ENCODE measurements around the gene ZRANB3.

Gene ZRANB3

GRCh38 chr2:135510577-135510976 is 20.4 kb downstream of the ZRANB3 start:
- Histone ChIP-seq H3K27ac (ENCODE audit: extremely low read depth, low read depth, low read length) (no peak overlapping the region), H3K4me1 (ENCODE audit: control insufficient read depth, insufficient read depth, low read length) (no peaks in the 10 kb centered on the region), H3K9me3 (ENCODE audit: control insufficient read depth, insufficient read depth, low read depth, low read length) (no peaks in the 10 kb centered on the region), H3K36me3 (ENCODE audit: control insufficient read depth in 2 of 2, insufficient read depth in 1 of 2, low read length in 2 of 2) (peaks cover 0 to 8% of the 10 kb centered on the region in 2 experiments; a peak in 1 of 3 replicates), H3K4me3 (ENCODE audit: low read depth, low read length) (no peak overlapping the region)
- ChIA-PET POLR2A (no interaction called here), CTCF (no interaction called here)
- no peak for TF ChIP-seq ZNF311 (tag by site-specific recombination; IDR thresholded peaks at IDR 0.05; ENCODE audit: borderline replicate concordance)
- no peak for TF ChIP-seq MYNN (tag by site-specific recombination; IDR thresholded peaks at IDR 0.05; ENCODE audit: borderline replicate concordance)
- TF ChIP-seq ZNF148 (tag by site-specific recombination; IDR thresholded peaks at IDR 0.05; ENCODE audit: borderline replicate concordance) = no peak
- no peak for TF ChIP-seq ZNF324 (tag by site-specific recombination; IDR thresholded peaks at IDR 0.05)
- no peak for TF ChIP-seq ZBTB1 (tag by site-specific recombination; IDR thresholded peaks at IDR 0.05)
- TF ChIP-seq ZNF404 (tag by site-specific recombination; IDR thresholded peaks at IDR 0.05) = no peak
- TF ChIP-seq ZNF16 (tag by site-specific recombination; IDR thresholded peaks at IDR 0.05; ENCODE audit: low read depth) = no peak
- no peak for TF ChIP-seq ZNF626 (tag by site-specific recombination; IDR thresholded peaks at IDR 0.05)
- TF ChIP-seq TSHZ1 (tag by site-specific recombination; IDR thresholded peaks at IDR 0.05; ENCODE audit: borderline replicate concordance) = no peak
- TF ChIP-seq, protein P1, sequence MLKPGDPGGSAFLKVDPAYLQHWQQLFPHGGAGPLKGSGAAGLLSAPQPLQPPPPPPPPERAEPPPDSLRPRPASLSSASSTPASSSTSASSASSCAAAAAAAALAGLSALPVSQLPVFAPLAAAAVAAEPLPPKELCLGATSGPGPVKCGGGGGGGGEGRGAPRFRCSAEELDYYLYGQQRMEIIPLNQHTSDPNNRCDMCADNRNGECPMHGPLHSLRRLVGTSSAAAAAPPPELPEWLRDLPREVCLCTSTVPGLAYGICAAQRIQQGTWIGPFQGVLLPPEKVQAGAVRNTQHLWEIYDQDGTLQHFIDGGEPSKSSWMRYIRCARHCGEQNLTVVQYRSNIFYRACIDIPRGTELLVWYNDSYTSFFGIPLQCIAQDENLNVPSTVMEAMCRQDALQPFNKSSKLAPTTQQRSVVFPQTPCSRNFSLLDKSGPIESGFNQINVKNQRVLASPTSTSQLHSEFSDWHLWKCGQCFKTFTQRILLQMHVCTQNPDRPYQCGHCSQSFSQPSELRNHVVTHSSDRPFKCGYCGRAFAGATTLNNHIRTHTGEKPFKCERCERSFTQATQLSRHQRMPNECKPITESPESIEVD (tag by site-specific recombination; IDR thresholded peaks at IDR 0.05) = no peak

GRCh38 chr2:135504811-135505210 is 26.2 kb downstream of the ZRANB3 start:
- ChIA-PET POLR2A (no interaction called here), CTCF (interaction anchor here (0.6 kb wide), 1 partner anchor 456 kb away, joined by 3 read pairs; no protein-coding TSS in a partner anchor)

More at GRCh38 chr2:135504811-135505210, 26.2 kb downstream of the ZRANB3 start:
- TF ChIP-seq GFI1B (tag by site-specific recombination; IDR thresholded peaks at IDR 0.05) (no peak), TSHZ1 (tag by site-specific recombination; IDR thresholded peaks at IDR 0.05; ENCODE audit: borderline replicate concordance) (no peak)
- H3K27ac ChIP-seq (ENCODE audit: extremely low read depth, low read depth, low read length) = no peak overlapping the region
- H3K4me1 ChIP-seq (ENCODE audit: control insufficient read depth, insufficient read depth, low read length) = no peaks in the 10 kb centered on the region
- no peaks in the 10 kb centered on the region for H3K9me3 ChIP-seq (ENCODE audit: control insufficient read depth, insufficient read depth, low read depth, low read length)
- no peak overlapping the region for H3K4me3 ChIP-seq (ENCODE audit: low read depth, low read length)
- peaks cover 7 to 10% of the 10 kb centered on the region in 2 experiments; a peak in 2 of 3 replicates for H3K36me3 ChIP-seq (ENCODE audit: control insufficient read depth in 2 of 2, insufficient read depth in 1 of 2, low read length in 2 of 2)
